Measurements from ENCODE around the gene MOSMO.

- TF ChIP-seq CTCF (IDR thresholded peaks at IDR 0.05; ENCODE audit: low read depth, low read length, poor library complexity, severe bottlenecking) (no peak), EZH2phosphoT487 (IDR thresholded peaks at IDR 0.05; ENCODE audit: borderline replicate concordance, low read length) (no peak)
Measured at GRCh38 chr16:21987498-21987897, 20.4 kb upstream of the MOSMO start.
